Fibroblast of peridontal ligament (primary cell): ENCODE results near the gene SP3.
A peak's percentile ranks its signal among the peaks of the same experiment; 100 is the strongest.

Source experiments
- DNase-seq: peaks from one replicate; pipeline ENCODE4 v3.0.0-alpha.2; 2010; ENCODE audit errors: extremely low read depth

Gene SP3

DNA sequence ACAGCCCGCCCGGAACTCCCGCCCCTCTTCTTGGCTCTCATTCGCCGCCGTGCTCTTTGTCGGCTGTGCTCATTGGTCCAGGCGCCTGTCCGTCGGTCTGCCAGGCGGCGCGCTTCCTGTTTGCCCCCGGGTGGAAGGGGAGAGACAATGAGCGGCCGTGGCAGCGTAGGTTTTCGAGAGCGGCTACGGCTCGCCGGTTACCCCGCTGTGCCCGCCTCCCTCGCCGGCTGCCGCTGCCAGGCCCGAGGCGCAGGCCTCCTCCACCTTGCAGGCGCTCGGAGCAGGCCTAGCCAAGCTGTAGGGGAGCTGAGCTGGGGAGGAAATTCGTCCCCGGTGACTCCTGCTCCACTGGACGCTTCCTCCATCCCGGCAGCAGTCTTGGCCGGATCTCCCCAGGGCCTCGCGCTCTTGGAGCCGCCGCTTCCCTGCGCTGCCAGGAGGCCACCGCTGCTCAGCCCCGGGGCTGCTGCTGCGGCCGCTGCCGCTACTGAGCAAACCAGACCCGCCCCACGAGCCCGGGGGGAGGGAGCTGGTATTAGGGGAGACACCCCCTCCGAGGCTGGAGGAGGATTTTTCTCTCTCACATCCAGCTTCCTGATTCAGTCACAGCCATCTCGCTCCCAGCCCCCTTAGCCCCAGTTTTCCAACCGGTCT, at the start of gene SP3:
TSS of gene SP3 (minus strand) at position 2 of the 654 bp plus-strand sequence. CDS start 202 bp downstream, outside the sequence.
- peak; percentile 96 for DNase-seq

DNA sequence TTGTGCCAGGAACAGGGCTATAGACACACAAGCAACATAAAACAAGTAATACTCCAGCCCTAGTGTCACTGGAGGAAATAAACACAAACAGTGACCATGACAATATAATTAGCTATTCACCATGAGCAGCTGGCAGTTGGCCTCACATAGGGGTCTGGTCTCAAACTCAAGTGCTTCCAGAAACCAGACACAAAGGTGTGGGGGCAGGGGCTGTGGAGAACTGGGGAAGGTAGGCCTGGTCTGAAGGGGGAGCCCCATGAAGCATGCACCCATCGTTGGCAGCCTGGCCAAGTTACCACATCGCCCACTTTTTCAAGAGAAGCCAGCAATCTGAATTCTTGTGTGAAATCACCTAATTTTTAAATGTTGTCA, 49.5 kb upstream of the SP3 start:
- no peak for DNase-seq

DNA sequence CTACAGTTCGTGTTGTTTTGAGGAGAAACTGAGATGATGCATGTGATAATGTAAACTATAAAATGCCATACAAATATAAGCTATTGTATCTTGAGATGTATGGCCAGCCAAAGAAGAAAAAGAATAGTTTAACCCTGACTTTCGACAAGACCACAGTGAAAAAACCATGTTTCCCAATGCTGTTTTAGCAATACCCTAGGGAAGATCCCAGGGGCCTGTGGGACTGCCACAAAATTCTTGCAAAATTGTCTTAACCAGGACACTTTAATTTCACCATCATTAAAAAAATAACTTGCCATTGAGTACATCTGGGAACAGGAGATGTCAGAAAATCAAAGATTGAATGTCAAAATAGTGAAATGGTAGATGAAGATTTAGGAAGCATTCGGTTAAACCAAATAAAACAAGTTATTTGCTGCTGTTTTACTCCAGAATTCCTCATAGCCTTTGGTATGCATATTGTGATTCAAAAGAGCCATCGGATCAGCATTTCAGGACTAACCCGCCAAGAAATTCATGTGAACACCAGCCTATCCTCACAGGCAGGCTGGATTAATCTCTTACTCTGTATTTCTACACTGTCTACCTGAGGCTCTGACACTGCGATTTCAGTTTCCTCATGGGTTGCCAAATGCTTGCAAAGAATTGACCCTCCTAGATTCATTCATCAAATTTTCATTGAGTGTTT, 49.0 kb upstream of the SP3 start:
- peak; percentile 70 for DNase-seq

DNA sequence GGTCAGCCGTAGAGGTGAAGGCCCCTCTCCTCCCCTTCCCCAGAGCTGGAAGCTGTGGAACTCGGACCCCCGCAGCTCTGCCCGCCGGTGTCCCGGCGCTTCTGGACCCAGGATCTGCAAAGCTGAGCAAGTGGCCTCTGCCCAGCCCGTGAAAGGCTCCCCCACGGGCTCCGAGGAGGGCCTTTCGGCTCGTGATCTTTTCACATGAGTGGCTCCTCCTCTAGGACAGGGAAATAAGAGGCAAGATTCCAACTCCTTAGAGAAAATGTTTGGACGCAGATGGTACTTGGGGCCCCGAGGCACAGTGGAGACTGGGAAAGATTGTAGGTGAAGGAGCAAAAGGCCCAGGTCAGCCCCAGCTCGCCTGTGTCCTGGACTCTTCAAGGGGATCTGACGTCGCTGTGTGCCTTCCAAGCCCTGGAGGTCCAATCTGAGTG, 48.2 kb upstream of the SP3 start:
- DNase-seq = peak; percentile 64

DNA sequence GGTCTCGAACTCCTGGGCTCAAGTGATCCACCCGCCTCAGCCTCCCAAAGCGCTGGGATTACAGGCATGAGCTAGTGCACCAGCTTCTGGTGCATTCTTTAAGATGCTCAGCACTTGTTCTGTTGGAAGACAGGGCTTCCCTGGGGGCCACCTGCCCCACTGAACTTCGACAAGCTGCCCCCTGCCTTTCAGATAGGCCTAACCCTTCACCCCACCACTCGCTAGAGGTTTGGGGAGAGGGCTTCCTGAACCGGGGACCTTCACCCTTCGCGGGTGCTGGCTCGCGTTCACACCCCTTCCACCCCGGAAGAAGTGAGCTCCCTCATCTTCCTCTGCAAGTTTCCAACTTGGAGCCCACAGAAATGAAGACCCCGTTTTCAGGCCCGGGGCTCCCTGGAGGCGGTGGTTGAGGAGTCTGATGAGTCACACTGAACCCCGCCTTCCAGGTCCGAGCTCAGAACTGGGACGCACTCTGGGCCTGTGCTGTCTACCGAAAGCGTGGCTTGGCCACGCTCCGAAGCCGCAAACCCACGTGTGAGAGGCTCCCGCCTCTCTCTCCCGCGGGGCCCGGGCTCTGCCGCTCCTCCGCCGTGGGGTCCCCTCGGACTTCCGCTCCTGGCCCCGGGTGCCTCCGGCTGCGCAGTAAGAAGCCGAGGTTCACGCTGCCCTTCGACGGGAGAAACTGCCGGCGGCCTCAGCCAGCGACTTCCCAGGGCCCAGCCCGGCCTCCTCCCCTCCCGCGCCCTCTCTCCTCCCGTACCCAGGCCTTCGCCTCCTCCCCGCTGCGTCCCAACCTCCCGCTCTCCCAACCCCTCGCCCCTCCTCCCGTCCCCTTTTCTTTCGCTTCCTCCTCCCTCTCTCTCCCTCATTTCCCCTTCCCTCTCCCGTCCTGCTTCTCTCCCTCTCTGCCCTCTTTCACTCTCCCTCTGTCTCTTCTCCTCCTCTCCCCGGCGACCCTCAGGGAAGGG, 47.5 kb upstream of the SP3 start:
- DNase-seq = peak; percentile 71

DNA sequence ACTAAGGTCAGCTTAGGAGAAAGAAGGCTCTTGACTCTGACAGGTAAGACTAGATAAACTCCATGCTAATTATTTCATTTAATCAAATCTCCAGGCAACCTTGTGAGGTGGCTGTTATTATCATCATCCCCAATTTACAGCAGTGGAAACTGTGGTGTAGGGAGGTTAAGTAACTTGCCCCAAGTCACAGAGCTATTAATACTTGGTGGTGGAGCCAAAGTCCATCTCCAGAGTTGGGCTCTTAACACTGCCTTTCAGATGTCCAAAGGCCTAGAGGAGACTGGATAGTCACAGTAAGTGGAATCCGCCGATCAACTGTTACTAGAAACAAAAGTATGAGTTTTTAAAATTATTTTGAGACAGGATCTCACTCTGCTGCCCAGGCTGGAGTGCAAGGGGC, 46.6 kb upstream of the SP3 start:
- no peak for DNase-seq

DNA sequence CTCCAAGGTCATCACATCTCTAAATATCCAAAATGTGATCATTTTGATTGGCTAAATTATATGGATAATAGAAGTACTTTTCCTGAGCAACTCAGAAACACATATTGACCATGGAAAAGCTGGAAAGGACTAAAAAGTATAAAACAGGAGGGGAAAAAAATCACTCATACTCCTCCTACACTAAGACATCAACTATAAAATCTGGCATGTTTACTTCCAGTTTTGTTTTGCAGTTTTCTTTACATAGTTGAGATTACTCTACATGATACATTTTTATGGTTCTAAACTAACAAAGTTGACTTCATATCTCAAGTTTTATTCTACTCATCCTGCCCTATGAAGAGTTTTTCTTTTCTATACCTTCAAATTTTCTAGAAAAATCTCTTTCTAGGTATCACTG, 46.0 kb upstream of the SP3 start:
- no peak for DNase-seq

DNA sequence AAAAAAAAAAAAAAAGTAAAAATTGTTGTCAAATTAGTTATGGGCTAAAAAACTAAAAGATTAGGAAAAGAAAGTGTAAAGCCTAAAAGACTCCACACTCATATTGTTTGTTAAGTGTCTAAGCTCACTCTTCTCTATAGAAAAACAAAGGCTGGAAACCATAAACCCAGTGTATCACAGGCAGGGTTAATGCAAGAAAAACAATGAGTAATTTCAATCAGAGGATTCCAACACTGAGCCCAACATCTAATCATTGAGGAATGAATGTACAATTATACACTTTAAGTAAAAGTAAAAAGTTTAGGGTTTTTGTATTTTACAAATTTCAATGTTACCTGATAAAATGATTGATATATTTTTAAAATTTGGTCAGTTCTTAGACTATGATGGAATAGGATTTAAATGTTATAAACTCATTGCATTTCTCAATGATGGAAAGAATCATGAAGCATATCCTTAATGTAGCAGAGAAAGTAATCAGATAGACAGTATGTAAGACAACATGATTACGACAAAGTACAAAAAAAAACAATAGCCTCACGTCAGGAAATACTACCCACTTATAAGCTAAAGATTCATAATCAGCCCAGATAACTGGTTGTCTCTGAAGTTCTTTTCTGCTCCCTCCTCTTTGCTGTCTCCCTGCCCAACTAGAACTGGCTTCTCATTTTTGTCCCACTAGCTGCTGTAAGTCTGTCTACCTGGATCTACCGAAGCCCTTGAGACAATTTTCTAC, 44.5 kb upstream of the SP3 start:
- DNase-seq = peak; percentile 73

DNA sequence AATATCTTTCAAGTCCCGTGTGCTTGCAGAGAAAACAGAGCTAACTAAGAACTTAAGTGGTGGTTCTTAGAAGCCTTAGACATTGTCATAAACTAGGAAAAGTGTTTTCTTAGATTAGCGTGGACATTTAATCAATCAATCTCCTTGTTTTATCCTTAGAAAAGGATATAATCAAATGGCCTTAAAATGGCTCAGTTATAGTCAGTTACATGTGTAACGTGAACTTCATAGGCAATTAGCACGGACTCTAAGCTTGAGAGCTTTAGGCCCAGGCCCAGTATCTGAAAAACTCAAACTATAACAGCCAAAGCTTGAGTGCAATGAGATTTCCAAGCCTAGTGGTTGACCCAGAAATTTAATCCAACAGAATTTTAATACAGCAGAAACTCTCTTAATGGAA, 43.5 kb upstream of the SP3 start:
- no peak for DNase-seq

DNA sequence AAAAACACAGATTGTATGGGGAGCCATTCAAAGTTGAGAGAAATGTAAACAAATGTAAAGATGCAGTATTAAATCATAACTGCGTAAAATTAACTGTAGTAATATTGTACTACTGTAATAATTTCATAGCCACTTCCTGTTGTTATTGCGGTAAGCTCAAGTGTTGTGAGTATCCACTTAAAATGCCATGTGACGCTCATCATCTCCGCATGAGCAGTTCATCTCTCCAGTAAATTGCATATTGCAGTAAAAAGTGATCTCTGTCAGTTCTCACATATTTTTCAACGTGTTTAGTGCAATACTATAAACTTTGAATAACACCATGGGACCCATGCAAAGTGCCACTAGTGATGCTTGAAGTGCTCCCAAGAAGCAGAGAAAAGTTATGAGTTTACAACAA, 41.8 kb upstream of the SP3 start:
- no peak for DNase-seq

DNA sequence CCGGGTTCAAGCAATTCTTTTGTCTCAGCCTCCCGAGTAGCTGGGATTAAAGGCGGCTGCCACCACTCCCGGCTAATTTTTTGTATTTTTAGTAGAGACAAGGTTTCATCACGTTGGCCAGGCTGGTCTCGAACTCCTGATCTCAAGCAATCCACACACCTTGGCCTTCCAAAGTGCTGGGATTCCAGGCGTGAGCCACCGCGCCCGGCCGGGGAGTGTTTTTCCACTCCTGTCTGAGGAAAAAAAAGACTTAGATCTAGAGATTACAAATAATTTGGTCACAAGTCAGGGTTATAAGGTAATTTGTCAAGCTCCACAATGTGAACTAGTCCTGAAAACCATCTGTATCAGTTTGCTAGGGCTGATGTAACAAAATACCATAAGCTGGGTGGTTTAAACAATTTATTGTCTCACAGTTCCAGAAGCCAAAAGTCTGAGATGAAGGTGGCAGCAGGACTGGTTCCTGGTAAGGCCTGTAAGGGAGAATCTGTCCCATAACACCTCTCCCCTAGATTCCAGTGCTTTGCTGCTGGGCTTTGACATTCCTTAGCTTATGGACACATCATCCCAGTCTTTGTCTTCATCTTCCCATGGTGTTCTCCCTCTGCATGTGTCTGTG, 40.7 kb upstream of the SP3 start:
- no peak for DNase-seq

DNA sequence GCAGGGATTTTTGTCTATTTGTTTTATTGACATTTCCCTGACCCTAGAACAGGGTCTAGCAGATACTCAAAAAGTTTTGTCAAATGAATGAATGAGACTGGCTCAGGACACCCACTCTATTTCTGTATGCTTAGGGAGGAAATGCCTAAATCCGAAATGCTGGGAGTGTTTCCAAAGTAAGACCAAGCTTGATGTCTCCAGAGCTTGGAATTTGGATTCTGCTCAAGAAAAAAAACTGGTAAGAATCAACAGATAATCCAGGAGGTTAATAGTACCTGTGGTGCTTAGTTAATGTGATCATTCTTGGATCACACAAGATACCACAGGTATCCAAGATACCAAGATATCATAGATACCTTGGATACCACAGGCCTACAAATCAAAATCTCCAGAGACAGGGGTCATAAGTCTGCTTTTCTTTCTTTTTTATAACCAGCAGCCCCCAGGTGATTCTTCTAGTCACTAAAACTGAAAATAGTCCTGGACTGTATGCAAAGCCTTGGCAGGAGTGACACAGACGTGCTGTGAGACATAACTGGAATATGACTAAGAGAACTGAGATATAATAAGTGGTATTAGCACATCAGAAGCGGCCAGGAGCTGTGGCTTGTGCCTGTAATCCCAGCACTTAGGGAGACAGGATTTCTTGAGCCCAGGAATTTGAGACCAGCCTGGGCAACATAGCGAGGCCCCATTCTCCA, 39.9 kb upstream of the SP3 start:
- DNase-seq = peak; percentile 69

DNA sequence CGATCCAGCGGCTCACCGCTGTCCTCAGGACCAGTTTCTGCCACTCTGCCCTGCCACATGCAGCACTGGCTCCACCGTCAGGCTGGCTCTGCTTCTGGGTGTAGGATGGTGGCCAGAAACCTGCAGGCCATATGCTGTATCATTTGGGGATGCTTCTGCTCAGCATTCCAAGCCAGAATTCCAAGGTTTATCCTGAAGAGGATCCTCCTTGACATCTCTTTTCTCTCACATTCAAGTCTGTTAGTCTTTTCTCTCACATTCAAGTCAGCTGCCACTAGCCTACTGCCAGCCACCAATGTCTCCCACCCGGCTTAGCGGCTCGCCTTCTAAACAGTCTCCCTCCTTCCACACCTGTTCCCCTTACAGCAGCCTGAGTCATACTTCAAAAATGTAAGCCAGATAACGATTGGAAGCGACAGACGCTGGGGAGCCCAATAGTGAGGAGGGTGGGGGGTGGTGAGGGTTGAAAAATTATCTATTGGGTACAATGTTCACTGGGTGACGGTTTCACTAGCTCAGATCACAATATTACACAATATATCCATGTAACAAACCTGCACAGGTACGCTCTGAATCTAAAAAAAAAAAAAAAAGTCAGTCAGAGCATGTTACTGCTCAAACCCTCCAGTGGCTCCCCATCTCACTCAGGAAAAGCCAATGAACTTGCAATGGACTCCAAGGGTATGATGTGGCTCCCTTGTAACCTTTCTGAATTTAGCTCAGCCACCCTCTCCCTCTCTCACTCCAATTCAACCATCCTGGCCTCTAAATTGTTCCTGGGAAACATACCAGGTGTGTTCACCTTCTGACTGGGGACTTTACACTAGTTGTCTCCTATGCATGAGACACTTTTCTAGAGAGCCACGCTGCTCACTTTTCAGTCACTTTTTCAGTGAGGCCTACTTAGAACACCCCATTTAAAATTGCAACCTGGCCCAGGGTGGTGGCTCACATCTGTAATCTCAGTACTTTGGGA, 38.8 kb upstream of the SP3 start:
- DNase-seq = no peak

DNA sequence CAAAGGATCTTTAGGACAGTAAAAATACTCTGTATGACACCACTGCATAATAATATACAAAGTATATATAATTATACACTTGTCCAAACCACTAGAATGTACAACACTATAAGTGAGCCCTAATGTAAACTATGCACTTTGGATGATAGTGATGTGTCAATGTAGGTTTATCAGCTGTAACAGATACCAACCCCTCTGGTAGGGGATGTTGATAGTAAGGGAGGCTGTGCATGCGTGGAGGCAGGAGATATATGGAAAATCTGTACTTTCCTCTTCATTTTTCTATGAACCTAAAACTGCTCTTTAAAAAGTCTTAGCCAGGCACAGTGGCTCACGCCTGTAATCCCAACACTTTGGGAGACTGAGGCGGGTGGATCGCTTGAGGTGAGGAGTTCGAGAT, 37.5 kb upstream of the SP3 start:
- DNase-seq = no peak

DNA sequence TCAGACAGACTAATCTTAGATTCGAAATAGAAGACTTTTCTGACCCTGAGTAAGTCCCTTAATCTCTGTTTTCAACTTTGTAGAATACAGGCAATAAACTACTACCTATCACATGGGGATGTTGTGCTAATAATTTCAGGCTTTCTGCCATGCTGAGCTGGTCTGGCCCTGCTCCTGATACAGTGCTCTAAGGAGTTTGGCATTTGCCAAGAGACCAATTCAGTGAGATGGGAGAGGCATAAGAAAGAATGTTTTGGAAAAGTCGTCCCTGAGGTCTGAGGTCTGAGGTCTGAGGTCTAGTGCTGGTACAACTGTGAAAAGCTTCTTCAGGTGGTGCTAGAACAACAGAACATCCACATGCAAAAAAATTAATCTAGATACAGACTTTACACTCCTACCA, 35.9 kb upstream of the SP3 start:
- DNase-seq = no peak

DNA sequence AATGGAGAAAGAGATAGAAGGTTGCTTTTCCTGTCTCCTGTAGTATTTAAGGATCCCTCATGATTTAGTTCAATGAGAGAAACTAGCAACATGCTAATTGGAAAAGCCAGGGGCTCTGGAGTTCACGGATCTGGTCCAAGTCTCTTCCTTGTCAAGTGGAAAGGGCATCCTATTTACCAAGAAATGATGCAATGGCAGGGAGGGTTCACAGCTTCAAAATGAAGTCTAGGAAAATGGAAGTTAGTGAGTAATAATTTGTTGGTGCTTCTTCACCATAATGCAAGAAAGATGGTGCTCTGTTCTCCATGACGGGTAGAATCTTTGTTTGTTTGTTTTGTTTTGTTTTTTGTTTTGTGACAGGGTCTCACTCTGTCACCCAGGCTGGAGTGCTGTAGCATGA, 34.6 kb upstream of the SP3 start:
- no peak for DNase-seq

DNA sequence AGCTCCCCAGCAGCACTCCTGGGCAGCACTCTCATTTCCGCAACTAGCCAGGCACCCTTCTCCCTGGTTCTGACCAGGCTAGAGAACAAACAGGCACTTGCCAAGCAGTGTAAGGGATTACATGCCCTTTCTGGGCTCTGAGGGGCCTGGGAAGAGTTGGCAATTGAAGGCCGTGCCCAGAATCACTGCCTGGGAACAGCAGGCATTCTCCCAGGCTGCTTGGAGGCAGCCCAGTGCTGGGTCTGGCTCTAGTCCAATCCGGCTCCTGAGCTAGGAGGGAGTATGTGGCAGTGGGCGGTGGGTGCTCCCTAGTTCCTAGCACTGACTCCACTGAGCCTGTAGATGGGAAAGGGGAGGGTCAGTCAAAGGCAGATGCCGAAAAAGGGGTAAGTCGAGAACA, 34.1 kb upstream of the SP3 start:
- DNase-seq = no peak

DNA sequence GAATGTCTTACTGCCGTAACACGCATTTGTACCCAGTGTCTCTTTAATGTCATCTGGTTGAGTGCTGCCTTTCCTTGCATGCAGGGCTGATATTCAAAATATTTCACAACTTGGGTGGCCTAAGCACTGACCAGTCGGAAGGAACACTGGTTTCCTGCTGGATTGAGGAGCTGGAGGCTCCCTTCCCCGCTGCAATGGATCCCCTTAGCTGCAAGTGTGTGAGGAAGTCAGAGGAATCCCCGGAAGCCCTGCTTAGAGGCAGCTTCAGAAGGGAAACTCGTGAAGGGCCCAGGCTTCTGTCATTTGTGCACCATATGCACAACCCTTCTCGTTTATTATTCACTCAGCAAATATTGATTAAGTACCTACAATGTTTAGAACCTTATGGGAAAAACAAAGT, 33.2 kb upstream of the SP3 start:
- DNase-seq = no peak

DNA sequence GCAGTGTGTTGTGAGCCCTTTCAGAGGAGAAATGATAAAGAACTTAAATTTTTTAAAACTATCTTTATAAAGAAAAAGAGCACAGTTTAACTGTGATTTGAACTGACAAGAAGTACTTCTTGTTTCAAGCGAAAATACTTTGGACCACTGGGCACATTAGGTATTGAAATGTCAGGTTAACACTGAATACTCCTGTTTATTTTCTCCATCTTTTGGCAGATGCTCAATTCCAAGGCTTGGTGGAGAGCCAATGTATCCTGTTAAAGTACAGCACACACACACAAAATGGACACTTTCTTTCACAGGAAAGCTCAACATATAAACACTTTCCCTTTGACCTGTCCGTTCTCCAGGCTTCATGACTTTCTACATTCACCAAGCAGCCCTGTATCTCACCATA, 32.6 kb upstream of the SP3 start:
- no peak for DNase-seq

DNA sequence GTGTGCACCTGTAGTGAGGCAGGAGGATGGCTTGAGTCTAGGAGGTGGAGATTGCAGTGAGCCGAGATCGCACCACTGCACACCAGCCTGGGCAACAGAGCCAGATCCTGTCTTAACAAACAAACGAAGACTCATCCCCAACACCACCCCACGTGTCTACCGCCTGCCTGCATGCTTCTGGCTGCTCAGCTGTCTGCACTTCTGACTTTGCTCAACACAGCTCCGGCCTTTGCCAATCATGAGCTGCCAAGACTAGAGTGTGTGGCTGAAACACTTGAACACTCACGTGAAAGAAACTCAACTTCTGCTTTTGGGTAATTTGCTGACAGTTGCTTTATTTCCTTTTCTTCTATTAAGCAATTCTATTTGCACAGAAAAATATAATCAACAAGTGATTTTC, 32.1 kb upstream of the SP3 start:
- no peak for DNase-seq
